Hypothalamus (tissue), 51 donors: Measurements from ENCODE around the gene FBP2.
"Not testable (repeated sequence)": the region's sequence is repeated elsewhere in the genome, so short reads cannot be mapped to it uniquely, and the experiment has no call there.

Experiments used
- DNase-seq, 51 donors: peaks; one replicate each; lab custom pipeline; 2025; lab: John Stamatoyannopoulos, UW

The FBP2 gene

GRCh38 chr9:94566550-94566949 is 27.1 kb downstream of the FBP2 start:
- no peak for DNase-seq

GRCh38 chr9:94564279-94564678 is 29.3 kb downstream of the FBP2 start:
- not testable (repeated sequence) for DNase-seq

- DNase-seq, result no peak
These were observed 30.1 kb downstream of the FBP2 start for GRCh38 chr9:94563548-94563947.

- DNase-seq, result no peak
These were observed 33.4 kb downstream of the FBP2 start for GRCh38 chr9:94560237-94560636.

GRCh38 chr9:94557376-94557775 is 36.2 kb downstream of the FBP2 start:
- DNase-seq, result no peak

GRCh38 chr9:94554439-94555331 is 38.9 kb downstream of the FBP2 start, which contains the start of gene PCAT7:
Gene PCAT7, plus strand, starts transcription at chr9:94555083.
- no peak for DNase-seq

GRCh38 chr9:94554078-94554438 is 39.6 kb downstream of the FBP2 start:
- no peak for DNase-seq

- DNase-seq, result no peak
These were observed 40.3 kb downstream of the FBP2 start for GRCh38 chr9:94553029-94553938.

- no peak for DNase-seq
These were observed 47.7 kb downstream of the FBP2 start for GRCh38 chr9:94545940-94546339.

- not testable (repeated sequence) for DNase-seq
These were observed 49.3 kb downstream of the FBP2 start for GRCh38 chr9:94544335-94544734.

- DNase-seq, result no peak
These were observed 54.7 kb downstream of the FBP2 start for GRCh38 chr9:94538908-94539307.

- DNase-seq, result no peak
These were observed 58.7 kb downstream of the FBP2 start for GRCh38 chr9:94534901-94535300.

GRCh38 chr9:94533601-94534000 is 60.0 kb downstream of the FBP2 start:
- DNase-seq, result no peak

GRCh38 chr9:94533155-94533554 is 60.5 kb downstream of the FBP2 start:
- no peak for DNase-seq

GRCh38 chr9:94528886-94529285 is 64.7 kb downstream of the FBP2 start:
- DNase-seq, result no peak

GRCh38 chr9:94526951-94527350 is 66.7 kb downstream of the FBP2 start:
- DNase-seq, result no peak

GRCh38 chr9:94526271-94526670 is 67.4 kb downstream of the FBP2 start:
- DNase-seq, result no peak

- DNase-seq, result no peak
These were observed 68.1 kb downstream of the FBP2 start for GRCh38 chr9:94525396-94526035.

- DNase-seq, result no peak
These were observed 76.4 kb downstream of the FBP2 start for GRCh38 chr9:94517254-94517653.

- no peak for DNase-seq
These were observed 78.9 kb downstream of the FBP2 start for GRCh38 chr9:94514722-94515121.

GRCh38 chr9:94511955-94512265 is 81.7 kb downstream of the FBP2 start:
- no peak for DNase-seq
